Endometrium (tissue), 2 donors: ENCODE results near the gene HPCA.

Source experiments
- FAIRE-seq: peaks from 2 replicates; lab custom pipeline; 2012; peaks lifted over from hg19 to GRCh38; lab: Jason Lieb, UNC
- donor health status: control.
- donor health status: control.

Gene HPCA

DNA sequence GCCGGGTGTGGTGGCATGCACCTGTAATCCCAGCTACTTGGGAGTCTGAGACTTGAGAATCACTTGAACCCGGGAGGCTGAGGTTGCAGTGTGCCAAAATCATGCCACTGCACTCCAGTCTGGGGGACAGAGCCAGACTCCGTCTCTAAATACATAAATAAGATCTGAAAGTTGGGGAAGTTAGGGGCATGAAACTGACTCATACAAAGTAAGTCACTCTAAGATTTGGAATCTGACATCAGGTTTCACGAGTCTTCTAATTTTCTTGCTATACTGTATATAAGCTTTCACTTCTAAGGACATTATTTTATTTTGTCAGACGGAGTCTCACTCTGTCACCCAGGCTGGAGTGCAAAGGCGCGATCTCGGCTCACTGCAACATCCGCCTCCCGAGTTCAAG, 48.2 kb downstream of the HPCA start:
- no peak for FAIRE-seq

- FAIRE-seq: no peak
Observed at GRCh38 chr1:32937061-32937460, 50.8 kb downstream of the HPCA start.

GRCh38 chr1:32939655-32940371, 53.5 kb downstream of the HPCA start:
- no peak for FAIRE-seq

DNA sequence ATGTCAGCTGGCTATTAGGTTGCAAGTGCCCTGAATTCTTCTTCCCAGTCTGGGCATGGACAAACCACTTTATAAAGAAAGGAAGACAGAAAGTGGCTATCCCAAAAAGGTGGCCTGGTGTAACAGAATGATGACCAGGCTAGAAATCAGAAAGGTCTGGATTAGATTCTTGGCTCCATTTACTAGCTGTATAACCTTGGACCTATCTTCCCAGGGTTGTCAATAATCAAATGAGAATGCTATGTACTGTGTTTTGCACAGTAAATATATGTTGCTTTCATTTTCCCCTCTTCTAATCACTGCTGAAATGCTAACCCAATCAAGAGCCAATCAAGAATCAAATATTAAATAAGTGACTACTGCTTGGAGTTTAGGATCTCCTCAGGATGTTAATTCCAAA, 57.9 kb downstream of the HPCA start:
- no peak for FAIRE-seq
